ENCODE measurements around the gene SMYD2. TPM values are rescaled to one million over a fixed set of nuclear protein-coding genes. Genes with fewer than 3 reads are reported as not detected.

The SMYD2 gene
- total RNA-seq, 1 experiment from 2014 or later, result 47.5 TPM

GRCh38 chr1:214255509-214255908 is 25.4 kb upstream of the SMYD2 start:
- H3K9me3 Mint-ChIP-seq (ENCODE audit: low read depth, unreplicated experiment), result no peaks in the 10 kb centered on the region
- H3K4me3 Mint-ChIP-seq (ENCODE audit: low read depth, unreplicated experiment), result no peak overlapping the region
- DNase-seq, result no peak
- H3K36me3 Mint-ChIP-seq (ENCODE audit: insufficient read depth, unreplicated experiment), result no peaks in the 10 kb centered on the region
- BruUV-seq (replicated peaks), result no TSS peak
- peaks cover 13% of the 10 kb centered on the region for H3K4me1 Mint-ChIP-seq (ENCODE audit: low read depth, unreplicated experiment)
- H3K27ac Mint-ChIP-seq (ENCODE audit: unreplicated experiment), result no peak overlapping the region
- TF ChIP-seq CTCF (IDR thresholded peaks at IDR 0.05; ENCODE audit: unreplicated experiment), result no peak
- H3K27me3 Mint-ChIP-seq (ENCODE audit: unreplicated experiment), result no peaks in the 10 kb centered on the region
- intact Hi-C loops (cut with micrococcal nuclease; ENCODE audit: unreplicated experiment), result no loop called here
- CTCF ChIA-PET, result no interaction called here

GRCh38 chr1:214259353-214259977 is 21.5 kb upstream of the SMYD2 start:
- BruUV-seq (replicated peaks), result no TSS peak
- Mint-ChIP-seq H3K9me3 (ENCODE audit: low read depth, unreplicated experiment) (no peaks in the 10 kb centered on the region), H3K27ac (ENCODE audit: unreplicated experiment) (no peak overlapping the region), H3K36me3 (ENCODE audit: insufficient read depth, unreplicated experiment) (no peaks in the 10 kb centered on the region), H3K4me1 (ENCODE audit: low read depth, unreplicated experiment) (peaks cover 13% of the 10 kb centered on the region), H3K4me3 (ENCODE audit: low read depth, unreplicated experiment) (no peak overlapping the region), H3K27me3 (ENCODE audit: unreplicated experiment) (no peaks in the 10 kb centered on the region)
- no peak for DNase-seq
- no peak for TF ChIP-seq CTCF (IDR thresholded peaks at IDR 0.05; ENCODE audit: unreplicated experiment)
- intact Hi-C loops (cut with micrococcal nuclease; ENCODE audit: unreplicated experiment), result no loop called here
- CTCF ChIA-PET, result interaction anchor here (0.6 kb wide), 1 partner anchor 136 kb away, joined by 3 read pairs; no protein-coding TSS in a partner anchor

GRCh38 chr1:214260561-214261205 is 20.3 kb upstream of the SMYD2 start:
- Mint-ChIP-seq H3K4me1 (ENCODE audit: low read depth, unreplicated experiment) (peaks cover 13% of the 10 kb centered on the region), H3K27me3 (ENCODE audit: unreplicated experiment) (no peaks in the 10 kb centered on the region), H3K27ac (ENCODE audit: unreplicated experiment) (no peak overlapping the region), H3K9me3 (ENCODE audit: low read depth, unreplicated experiment) (no peaks in the 10 kb centered on the region), H3K4me3 (ENCODE audit: low read depth, unreplicated experiment) (no peak overlapping the region), H3K36me3 (ENCODE audit: insufficient read depth, unreplicated experiment) (no peaks in the 10 kb centered on the region)
- CTCF ChIA-PET, result interaction anchor here (1.7 to 2.0 kb wide), 2 partner anchors 10 to 69 kb away, joined by 7 to 39 read pairs; no protein-coding TSS in a partner anchor
- DNase-seq, result no peak
- TF ChIP-seq CTCF (IDR thresholded peaks at IDR 0.05; ENCODE audit: unreplicated experiment), result no peak
- intact Hi-C loops (cut with micrococcal nuclease; ENCODE audit: unreplicated experiment), result loop anchor here (1.0 to 5.0 kb wide), 4 partner anchors 46 to 377 kb away; no protein-coding TSS in a partner anchor
- BruUV-seq (replicated peaks), result no TSS peak

GRCh38 chr1:214261206-214262123 is 19.5 kb upstream of the SMYD2 start:
- CTCF ChIA-PET, result interaction anchor here (0.7 to 2.0 kb wide), 5 partner anchors 9 to 68 kb away, joined by 3 to 39 read pairs (median 4); no protein-coding TSS in a partner anchor
- no peak overlapping the region for H3K4me3 Mint-ChIP-seq (ENCODE audit: low read depth, unreplicated experiment)
- no peaks in the 10 kb centered on the region for H3K27me3 Mint-ChIP-seq (ENCODE audit: unreplicated experiment)
- no peak overlapping the region for H3K27ac Mint-ChIP-seq (ENCODE audit: unreplicated experiment)
- H3K36me3 Mint-ChIP-seq (ENCODE audit: insufficient read depth, unreplicated experiment), result no peaks in the 10 kb centered on the region
- BruUV-seq (replicated peaks), result no TSS peak
- peak; percentile 90 for TF ChIP-seq CTCF (IDR thresholded peaks at IDR 0.05; ENCODE audit: unreplicated experiment)
- H3K4me1 Mint-ChIP-seq (ENCODE audit: low read depth, unreplicated experiment), result peaks cover 13% of the 10 kb centered on the region
- no peaks in the 10 kb centered on the region for H3K9me3 Mint-ChIP-seq (ENCODE audit: low read depth, unreplicated experiment)
- intact Hi-C loops (cut with micrococcal nuclease; ENCODE audit: unreplicated experiment), result loop anchor here (1.0 to 5.0 kb wide), 4 partner anchors 47 to 376 kb away; no protein-coding TSS in a partner anchor
- peak; percentile 92 for DNase-seq
